GM21390 (cell line): ENCODE measurements around the gene SFXN5.
"Not testable (repeated sequence)": the region's sequence is repeated elsewhere in the genome, so short reads cannot be mapped to it uniquely, and the experiment has no call there.

Source experiments
- ATAC-seq: cut with Tn5 transposase; IDR thresholded peaks from one replicate; pipeline ENCODE4 v1.9.1; 2021; ENCODE audit not compliant: unreplicated experiment

The SFXN5 gene, protein sequence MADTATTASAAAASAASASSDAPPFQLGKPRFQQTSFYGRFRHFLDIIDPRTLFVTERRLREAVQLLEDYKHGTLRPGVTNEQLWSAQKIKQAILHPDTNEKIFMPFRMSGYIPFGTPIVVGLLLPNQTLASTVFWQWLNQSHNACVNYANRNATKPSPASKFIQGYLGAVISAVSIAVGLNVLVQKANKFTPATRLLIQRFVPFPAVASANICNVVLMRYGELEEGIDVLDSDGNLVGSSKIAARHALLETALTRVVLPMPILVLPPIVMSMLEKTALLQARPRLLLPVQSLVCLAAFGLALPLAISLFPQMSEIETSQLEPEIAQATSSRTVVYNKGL

DNA sequence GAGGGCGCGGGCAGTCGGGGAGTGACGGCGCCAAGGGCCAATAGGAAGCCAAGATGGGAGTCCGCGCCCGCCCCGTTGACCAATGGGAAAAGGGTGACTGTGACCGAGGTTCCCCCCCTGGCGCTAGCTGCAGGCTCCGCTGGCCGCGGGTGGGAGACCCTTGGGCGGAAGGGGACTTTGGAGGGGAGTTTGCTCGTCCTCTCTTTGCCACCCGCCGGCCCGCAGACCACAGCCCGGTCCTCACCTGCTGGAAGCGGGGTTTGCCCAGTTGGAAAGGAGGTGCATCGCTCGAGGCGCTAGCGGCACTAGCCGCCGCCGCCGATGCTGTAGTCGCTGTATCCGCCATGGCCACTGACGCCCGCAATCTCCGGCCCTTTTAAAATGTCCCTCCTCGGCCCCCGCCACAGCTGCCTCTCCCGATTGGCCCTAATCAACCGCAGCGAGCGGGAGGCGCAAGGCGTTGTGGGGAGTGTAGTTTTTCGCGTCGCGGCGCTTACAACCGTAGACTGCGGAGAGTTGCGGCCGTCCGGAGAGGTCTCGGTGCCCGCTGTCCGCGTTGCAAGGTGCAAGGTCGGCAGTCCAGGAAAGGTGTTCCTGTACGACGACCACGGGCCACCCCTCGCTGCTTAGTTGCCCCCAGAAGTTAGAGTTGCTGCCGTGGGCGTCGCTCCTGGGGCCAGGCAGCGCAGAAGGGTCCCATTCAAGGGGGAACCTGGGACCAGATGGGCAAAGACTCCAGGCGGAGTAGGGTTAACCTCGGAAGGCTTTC, at the start of gene SFXN5:
Gene SFXN5 (minus strand): TSS at position 353 of the 769 bp plus-strand sequence. CDS start 7 bp downstream, at position 346.
- ATAC-seq = peak; percentile 89

DNA sequence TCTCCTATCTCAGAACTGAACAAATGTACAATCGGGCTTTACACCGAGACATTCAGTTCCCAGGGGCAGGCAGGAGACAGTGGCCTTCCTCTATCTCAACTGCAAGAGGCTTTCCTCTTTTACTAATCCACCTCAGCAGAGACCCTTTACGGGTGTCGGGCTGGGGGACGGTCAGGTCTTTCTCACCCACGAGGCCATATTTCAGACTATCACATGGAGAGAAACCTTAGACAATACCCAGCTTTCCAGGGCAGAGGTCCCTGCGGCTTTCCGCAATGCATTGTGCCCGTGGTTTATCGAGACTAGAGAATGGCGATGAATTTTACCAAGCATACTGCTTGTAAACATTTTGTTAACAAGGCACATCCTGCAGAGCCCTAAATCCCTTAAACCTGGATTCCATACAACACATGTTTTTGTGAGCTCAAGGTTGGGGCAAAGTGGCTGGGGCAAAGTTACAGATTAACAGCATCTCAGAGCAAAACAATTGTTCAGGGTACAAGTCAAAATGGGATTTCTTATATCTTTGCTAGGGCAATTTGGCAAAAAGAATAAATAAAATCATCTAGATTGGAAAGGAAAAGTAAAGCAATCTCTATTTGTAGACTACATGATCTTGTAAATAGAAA, 48.2 kb upstream of the SFXN5 start:
- ATAC-seq = not testable (repeated sequence)

DNA sequence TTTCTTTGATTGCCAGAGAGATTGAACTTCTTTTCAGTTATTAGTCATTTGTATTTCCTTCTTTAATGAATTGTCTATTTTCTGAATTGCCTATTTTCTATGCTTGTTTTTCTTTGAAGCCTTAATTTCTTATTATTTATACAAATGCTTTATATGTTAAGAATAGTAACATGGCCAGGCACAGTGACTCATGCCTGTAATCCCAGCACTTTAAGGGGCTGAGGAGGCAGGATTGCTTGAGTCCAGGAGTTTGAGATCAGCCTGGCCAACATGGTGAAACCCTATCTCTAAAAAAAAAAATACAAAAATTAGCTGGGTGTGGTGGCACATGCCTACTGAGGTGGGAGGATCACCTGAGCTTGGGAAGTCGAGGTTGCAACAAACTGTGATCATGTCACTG, 45.9 kb upstream of the SFXN5 start:
- no peak for ATAC-seq

DNA sequence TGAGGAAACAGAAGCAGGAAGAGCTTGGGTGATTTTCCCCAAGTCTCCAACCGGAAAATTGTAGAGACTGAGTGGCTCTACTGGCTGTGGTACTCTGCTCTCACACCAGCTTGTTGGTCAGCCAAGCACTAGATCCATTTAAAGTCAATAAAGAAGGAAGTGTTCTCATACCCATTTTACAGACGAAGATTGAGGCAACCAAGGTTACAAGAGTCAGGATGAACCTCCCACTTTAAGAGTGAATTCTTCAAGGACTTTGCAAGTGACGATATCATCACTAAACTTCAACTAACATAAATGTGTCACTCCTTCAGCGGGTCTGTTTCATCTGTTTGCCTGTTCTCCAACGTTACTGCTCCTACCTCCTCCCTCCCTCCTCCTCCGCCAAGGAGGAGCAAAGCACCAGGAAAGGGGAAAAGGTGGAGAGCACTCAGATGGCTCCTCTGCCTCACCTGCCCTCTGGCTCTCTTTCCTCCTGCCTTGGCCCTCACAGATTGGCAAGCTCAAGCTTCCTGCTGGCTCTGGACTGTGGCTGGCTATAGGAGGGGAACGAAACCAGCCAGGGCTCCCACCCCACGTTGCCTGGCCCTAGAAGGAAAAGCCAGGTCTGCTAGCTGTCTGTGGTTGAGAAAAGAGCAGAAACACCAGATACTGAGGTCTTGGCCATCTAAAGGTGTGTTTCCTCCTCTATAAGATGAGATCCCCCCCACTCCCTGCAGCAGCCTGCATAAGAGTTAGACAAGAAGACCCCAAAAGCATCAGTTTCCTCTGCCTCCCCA, 44.9 kb upstream of the SFXN5 start:
- ATAC-seq = no peak

DNA sequence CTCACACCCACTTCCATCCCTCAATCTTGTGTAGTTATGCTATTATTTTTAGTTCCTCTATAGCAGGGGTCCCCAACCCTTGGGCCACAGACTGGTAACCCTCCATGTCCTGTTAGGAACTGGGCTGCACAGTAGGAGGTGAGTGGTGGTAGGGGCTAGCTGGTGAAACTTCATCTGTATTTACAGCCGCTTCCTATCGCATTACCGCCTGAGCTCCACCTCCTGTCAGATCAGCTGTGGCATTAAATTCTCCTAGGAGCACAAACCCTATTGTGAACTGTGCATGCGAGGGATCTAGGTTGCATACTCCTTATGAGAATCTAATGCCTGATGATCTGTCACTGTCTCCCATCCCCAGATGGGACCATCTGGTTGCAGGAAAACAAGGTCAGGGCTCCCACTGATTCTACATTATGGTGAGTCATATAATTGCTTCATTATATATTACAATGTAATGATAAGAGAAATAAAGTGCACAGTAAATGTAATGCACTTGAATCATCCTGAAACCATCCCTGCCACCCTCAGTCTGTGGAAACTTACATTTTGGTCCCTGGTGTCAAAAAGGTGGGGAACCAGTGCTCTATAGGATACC, 42.9 kb upstream of the SFXN5 start:
- ATAC-seq = no peak

DNA sequence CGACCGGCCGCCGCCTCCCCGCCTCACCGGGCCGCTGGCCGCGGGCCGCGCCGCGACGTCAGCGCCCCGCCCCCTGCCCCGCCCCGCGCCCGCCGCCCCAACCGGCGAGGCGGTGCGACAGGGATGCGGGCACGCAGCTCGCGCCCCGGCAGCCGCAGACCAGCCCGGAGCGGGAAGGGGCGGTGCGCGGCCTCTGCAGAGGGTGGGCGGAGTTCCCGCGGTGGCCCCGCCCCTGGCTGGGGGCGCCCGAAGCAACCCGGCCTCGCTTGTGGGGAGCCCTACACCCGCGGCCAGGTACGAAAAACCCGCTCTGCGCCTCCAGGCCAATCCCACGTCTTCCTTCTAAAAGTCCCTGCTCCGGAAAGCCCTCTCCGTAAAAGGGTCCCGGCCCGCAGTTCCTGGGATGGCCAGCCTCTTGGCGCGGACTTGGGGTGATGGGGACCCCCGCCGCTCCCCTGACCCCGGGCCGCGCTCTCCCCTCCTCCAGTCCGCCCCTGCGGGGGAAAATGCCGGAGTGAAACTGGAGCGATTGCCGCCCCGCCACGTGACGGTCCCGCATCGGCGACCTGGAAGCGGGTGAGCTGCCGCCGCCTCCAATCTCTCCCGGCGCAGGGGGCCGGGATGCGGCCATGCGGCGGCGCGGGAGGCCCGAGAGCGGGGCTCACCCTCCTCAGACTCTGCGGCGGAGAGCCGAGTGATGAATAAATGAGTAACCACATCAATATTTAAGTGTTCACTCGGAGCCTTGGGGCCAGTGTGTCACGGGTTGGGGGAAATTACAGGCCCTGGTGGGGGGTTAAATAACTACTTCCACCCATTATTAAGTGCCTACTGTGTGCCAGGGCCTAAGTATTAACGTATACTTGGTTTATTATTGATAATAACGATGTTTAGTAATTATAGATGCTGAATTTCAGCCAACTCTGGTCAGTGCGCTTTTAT, 41.7 kb upstream of the SFXN5 start, which contains the start of gene RAB11FIP5:
Gene RAB11FIP5 (minus strand): TSS at position 36 of the 942 bp plus-strand sequence. CDS start 171 bp downstream, outside the sequence.
- peak; percentile 62 for ATAC-seq

DNA sequence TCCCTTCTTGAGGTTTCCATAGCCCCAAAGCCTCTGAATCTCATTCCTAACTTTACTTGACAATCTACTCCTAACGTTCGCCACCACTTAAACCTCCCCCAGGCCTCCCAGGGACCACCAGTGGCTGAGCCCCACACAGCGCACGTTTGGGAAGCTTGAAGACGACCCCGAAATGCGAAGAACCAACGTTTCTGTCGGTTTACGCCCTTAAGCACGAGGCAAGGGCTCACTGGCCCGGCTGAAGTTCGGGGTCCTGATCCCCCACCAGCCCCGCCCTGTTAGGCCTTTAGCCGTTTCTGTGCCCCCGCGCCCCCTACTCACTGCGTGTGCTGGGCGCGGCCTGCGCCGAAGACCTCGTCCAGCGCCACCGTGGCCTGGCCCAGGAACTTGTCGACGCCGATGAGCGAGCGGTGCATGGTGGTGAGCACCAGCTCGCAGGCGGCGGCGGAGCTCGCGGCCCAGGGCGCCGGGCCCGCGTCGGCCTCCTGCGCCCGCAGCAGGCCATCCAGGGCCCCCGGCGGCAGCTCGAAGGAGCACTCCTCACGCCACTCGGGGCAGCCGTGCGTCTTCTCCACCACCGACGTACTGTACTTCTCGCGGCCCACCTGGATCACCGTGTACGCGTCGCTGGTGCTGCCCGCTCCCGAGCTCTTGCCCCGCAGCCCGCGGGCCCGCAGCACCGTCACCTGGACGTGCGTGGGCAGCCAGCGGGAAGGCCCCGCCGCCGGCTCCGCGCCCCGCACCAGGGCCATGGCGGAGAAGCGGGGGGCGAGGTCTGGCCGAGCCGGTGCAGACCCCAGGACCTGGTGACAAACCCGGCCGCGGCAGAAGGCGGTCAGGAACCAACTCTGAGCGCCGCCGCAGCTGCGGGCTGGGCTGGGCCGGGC, 40.8 kb upstream of the SFXN5 start:
- ATAC-seq = peak; percentile 23

DNA sequence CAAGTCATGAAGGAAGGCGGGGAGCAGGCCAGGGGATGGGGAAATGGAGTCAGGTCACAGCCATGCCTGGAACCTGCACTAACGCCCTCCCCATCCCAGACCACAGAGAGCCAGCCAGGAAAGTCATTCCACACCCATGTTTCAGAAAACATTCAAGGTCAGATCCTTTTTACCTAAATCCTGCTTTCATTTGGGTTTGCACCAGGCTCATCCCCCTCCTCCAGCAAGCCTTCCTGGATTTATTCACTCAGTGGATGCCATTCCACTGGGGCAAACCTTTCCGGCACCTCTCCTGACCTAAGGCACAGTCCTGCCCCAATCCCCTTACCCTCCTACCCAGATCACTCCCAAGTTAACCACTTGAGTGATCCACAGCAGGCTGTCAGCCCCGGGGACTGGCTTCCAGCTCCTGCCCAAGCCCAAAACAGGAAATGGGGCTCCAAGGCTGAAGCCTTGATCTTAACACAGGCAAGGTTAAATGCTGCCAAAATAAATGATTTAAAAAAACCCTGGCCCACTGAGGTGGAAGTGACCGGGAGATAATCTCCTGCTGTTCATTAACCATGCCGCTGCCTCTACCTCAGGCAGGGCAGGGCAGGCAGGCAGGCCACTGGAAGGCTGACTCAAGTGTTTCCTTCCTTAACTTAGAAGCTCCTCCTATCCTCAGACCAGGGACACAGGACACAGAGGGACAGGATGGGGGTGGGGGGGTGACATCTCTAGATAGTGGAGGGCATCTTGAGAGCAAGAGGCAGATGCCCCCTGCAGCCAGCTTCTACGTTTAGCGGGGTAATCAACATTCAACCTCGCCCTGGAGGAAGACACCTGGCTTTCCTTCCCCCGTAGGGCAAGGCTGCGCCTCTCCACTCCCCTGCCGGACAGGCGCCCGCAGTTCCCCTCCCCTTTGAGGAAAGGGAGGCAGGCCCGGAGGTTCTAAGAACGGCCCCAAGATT, 39.8 kb upstream of the SFXN5 start:
- no peak for ATAC-seq

DNA sequence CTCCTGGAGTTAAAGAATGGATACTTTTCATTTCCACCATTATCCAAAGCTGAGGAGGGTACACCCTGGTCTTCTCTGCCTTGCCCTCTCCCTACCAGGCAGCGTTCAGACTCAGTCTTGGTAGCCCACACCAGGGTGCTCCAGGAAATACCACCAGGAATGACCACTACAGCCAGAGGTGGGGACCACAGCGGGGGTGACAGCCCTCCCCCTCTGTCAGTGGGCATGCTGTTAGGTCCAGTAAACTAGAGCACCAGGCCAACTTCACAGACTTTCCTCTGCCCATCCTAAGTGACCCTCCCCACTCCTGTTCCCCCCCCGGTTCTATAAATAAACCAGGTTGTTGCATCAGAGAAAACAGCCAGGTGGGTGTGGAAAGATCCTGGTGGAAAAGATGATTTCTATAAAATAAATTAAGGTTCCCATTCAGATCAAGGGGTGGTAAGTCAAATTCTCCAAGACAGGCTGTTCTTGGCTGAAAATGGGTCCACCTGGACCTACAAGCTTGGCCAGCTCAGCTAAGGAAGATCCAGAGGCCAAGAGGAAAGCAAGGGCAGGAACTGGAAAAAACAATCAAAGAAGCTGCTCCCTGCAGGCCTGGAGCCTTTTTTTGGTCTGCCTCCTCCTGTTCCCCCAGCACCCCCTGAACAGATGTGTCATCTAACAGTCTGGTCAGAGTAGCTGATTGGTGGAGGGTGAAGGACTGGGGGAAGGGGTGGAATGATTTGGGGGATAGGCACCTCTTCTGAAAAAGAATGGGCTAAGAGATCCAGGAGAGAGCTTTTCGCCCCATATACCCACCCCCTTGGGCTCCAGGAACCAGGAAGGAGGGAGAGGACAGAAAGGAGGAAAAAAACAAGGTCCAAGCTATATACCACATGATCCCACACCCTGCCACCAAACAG, 38.9 kb upstream of the SFXN5 start:
- no peak for ATAC-seq

DNA sequence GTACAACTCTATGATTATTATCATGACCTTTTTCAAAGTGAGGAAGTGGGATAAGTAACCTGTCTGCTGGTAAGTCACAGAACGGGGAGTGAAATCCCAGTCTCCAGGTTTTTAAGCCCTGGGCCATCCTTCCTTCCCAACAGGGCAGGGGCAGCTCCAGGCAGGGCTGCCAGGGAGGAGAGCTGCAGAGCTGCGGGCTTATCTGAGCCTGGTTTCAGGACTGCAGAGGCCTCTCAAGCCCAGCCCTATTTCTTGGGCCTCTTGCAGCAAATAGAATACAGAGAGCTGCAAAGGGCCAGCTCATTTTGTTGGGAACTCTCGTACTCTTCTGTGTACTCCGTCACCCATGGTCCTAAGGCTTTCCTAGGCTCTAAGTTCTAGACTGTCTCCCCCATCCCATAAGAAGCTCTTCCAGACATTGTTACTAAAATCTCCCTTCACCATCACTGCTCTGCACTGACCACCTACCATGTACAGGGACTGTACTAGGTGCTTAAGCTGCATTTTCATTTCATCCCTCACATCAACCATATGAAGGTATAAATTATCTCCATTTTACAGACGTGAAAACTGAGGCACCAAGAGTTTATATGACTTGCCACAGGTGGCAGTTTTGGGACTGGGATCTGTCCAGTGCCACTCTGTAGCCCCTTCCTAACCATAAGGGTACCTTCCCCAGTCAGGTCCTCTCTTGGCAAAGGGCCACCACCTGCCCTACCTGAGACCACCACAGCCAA, 38.1 kb upstream of the SFXN5 start:
- no peak for ATAC-seq

DNA sequence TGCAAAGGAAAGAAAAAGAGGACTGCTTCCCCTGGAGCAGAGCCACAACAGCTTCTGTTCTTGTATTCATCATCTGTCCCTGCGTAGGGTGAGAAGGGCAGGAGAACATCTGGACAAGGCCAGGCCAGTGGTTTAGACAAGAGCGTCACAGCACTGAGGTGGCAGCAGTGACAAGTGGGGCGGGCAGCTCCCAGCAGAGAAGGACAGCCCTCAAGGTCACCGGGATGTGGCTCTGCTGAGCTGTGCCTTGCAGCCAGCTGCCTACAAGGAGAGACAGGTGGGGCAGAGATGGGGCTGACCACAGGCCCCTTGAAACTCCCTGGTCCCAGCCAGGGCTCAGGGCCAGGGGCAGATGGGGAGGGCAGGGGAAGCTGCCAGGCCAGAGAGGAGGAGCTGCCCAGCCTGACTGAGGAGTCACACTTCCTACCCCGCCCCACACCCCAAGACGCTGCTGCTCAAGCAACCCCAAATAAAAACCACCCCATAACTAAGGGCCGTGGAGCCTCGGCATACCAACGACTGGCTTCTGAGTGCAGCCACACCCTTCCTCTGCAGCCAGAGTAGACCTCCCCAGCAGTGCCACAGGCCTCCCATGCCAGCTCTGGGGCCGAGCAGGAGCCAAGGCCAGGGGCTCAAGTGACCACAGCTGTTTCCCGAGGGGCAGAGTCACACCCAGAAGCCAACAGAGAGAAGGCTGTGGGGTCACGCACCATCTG, 35.9 kb upstream of the SFXN5 start:
- no peak for ATAC-seq

DNA sequence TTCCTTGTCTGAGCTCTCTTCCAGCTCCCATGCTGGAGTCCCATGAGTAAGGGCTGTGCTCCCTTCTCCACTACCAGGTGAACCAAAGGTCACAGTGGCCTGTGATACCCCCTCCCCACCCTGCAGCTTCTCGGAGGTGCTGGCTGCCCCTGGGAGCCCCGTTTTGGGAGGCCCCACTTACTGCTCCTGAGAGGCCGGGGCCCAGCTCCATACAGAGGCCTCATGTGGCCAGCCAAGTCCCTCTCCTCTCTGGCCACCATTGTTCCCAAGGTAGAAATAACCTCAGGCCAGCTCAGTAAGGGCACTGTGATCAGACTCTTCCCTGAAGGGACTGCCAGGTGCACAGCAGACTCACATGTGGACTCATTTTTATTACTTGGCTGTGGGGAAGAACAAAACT, 35.3 kb upstream of the SFXN5 start:
- no peak for ATAC-seq

DNA sequence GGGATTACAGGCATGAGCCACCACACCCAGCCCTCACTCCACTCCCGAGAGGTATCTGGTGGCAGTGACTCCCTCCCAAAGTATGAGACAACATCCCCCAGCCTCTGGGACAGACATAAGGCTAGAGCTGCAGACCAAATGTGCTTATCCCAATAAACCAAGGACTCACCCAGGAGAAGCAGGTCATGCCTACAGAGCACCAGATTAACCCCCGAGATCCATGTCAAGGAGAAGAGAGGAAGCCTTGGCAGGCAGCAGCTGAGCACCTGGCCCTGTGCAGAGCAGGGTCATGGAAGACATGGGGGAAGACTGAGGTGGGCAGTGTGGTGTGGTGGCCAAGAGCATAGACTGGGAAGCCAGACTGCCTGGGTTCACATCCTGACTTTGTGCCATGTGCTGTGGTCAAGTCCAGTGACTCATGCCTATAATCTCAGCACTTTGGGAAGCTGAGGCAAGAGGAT, 34.0 kb upstream of the SFXN5 start:
- no peak for ATAC-seq

DNA sequence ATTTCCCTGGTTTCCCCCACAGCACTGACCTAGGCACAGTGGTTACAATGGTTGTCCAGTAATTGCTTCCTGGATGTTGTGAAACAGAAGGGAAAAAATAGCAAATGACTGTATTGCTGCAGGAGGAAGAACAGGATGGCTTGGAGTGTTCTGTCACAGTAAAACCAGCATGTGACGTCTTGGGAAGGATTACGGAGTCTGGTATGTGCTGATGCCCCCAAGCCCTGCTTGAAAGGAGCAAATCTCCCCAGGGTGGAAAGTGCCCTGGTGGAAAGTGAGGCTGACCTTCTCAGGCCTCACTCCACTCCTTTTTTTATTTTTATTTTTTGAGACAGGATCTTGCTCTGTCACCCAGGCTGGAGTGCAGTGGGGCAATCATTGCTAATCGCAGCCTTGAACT, 33.4 kb upstream of the SFXN5 start:
- ATAC-seq = no peak

DNA sequence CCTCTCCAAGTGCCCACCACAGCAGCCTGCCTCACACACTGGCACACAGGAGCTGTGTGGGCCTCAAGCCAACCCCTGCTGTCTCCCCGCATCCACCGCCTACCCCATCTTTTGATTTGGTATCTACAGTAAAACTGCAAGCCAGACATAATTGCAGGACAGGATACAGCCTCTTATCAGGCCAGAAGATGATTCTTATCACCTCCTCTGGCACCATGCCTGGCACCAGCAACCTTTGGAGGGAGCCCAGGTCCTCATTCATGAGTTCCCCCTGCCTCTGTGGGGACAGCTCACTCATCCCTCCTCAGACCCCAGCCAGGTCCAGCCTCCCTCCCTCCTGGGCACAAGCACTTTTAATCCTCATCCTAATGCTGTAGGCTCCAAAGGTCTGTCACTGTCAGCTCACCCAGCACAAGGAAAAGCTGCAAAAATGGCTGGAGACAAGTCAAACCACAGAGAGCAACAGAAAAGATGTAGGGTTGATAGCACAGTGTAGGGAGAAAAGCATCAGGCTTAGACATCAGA, 31.6 kb upstream of the SFXN5 start:
- no peak for ATAC-seq
